GM12892 (cell line): ENCODE results near the gene DNAJC21.

Experiments used
- POLR2A ChIP-seq: IDR thresholded peaks from 2 replicates; pipeline ENCODE4 v1.6.1; 2011; ENCODE audit warnings: low read depth, low read length, control low read depth
- POLR2AphosphoS5 ChIP-seq: IDR thresholded peaks from 2 replicates; pipeline ENCODE4 v1.6.1; 2011; ENCODE audit warnings: low read depth, low read length, control low read depth

GRCh38 chr5:34957321-34957720 is 28.0 kb downstream of the DNAJC21 start:
- TF ChIP-seq POLR2A (no peak), POLR2AphosphoS5 (no peak)
